GM23248 (cell line): Measurements from ENCODE around the gene AFDN.

Experiments
- EZH2 ChIP-seq: fragments of 200-600 bp; sonication (generic); IDR thresholded peaks from 2 replicates; pipeline ENCODE4 v1.6.1; 2018; ENCODE audit warnings: antibody characterized with exemption, mild to moderate bottlenecking; ENCODE audit not compliant: insufficient read depth, poor library complexity, severe bottlenecking
- EZH2phosphoT487 ChIP-seq: fragments of 200-600 bp; sonication (generic); IDR thresholded peaks from 2 replicates; pipeline ENCODE4 v1.6.1; 2018; ENCODE audit warnings: antibody characterized with exemption, moderate library complexity, mild to moderate bottlenecking, low read depth; ENCODE audit not compliant: insufficient read depth

- TF ChIP-seq EZH2 (no peak), EZH2phosphoT487 (no peak)
Observed at GRCh38 chr6:167781868-167782267, 44.8 kb upstream of the AFDN start.
